HPDE6-E6E7 (cell line): ENCODE data around the gene TENM4.
"Not testable (repeated sequence)": the region's sequence is repeated elsewhere in the genome, so short reads cannot be mapped to it uniquely, and the experiment has no call there.

Experiments
- DNase-seq: peaks from one replicate; pipeline ENCODE4 v3.0.0; 2011; ENCODE audit warnings: missing footprints; ENCODE audit errors: extremely low spot score

TENM4 gene

GRCh38 chr11:78902771-78903507 lies 537.9 kb downstream of the TENM4 start:
- DNase-seq: no peak

DNA sequence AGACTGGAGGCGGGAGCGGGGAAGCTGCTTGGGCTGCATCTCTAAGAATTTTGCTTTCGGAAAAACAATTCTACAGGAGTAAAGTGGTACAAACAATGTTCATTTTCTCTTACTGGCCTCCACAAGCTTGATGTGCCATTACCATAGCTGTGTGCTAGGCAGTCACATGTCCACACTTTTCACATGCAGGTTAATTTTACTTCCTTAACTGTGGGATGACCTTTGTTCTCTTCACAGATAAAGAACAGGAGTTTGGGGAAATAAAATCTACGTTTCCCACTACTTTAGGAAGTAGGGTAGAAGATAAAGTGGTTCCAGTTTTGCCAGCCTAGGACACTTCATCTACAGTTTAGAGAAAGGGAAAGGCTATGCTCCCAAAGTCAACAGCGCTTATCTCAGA lies 539.0 kb downstream of the TENM4 start:
- DNase-seq: no peak

GRCh38 chr11:78898266-78898775 lies 542.5 kb downstream of the TENM4 start:
- no peak for DNase-seq

DNA sequence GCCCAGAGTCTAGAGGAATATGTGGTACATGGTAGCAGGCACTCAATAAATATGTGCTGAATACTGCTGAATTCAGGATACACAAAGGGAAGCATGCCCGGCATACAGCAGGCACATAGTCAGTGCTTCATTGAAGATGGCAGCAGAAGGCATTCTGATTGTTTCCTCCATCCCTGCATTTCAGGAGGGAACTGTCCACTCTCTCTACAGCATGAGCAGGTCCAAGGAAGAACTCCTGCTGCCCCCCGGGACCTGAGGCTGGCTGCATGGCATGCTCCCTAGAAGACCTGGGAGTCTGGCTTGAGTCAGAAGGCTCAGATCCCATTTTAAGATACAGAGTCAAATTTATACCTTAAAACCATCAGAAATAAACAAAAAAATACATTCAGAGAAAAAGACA lies 546.8 kb downstream of the TENM4 start:
- DNase-seq: no peak

GRCh38 chr11:78889698-78890097 lies 551.1 kb downstream of the TENM4 start:
- no peak for DNase-seq

- no peak for DNase-seq
These were observed 554.2 kb downstream of the TENM4 start for GRCh38 chr11:78886616-78887015.

- DNase-seq: no peak
These were observed 556.1 kb downstream of the TENM4 start for GRCh38 chr11:78884761-78885160.

GRCh38 chr11:78883506-78883905 lies 557.3 kb downstream of the TENM4 start:
- DNase-seq: no peak

DNA sequence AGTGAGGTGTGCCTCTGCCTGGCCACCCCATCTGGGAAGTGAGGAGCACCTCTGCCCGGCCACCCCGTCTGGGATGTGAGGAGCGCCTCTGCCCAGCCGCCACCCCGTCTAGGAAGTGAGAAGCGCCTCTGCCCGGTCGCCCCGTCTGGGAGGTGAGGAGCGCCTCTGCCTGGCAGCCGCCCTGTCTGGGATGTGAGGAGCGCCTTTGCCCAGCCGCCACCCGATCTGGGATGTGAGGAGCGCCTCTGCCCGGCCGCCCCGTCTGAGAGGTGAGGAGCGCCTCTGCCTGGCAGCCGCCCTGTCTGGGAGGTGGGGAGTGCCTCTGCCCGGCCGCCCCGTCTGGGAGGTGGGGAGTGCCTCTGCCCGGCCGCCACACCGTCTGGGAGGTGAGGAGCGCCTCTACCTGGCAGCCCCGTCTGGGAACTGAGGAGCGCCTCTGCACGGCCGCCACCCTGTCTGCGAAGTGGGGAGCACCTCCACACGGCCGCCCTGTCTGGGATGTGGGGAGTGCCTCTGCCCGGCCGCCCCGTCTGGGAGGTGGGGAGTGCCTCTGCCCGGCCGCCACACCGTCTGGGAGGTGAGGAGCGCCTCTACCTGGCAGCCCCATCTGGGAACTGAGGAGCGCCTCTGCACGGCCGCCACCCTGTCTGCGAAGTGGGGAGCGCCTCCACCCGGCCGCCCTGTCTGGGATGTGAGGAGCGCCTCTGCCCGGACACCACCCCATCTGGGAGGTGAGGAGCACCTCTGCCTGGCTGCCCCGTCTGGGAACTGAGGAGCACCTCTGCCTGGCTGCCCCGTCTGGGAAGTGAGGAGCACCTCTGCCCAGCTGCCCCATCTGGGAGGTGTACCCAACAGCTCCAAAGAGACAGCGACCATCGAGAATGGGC lies 561.5 kb downstream of the TENM4 start:
- DNase-seq: not testable (repeated sequence)

GRCh38 chr11:78878631-78879030 lies 562.2 kb downstream of the TENM4 start:
- no peak for DNase-seq

DNA sequence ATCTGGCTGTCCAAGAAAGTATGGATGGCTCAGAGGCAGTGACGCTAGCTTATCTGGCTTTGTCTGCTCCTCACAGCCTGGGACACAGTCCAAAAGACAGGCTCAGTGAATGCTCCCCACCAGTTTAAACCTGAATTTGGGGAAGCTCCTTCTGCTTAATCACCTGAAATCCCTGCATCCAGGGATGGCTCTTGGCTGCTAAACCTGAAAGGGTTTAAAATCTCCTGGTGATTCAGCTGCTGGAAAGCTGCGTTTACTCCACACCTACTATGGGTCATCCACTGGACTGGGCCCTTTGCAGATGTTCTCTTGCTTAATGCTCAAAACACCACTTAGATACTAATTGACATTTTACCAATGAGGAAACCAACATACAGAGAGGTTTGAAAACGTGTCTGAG lies 564.2 kb downstream of the TENM4 start:
- no peak for DNase-seq

- DNase-seq: no peak
These were observed 570.2 kb downstream of the TENM4 start for GRCh38 chr11:78870655-78871054.

- DNase-seq: no peak
These were observed 571.5 kb downstream of the TENM4 start for GRCh38 chr11:78869293-78869692.

- no peak for DNase-seq
These were observed 572.3 kb downstream of the TENM4 start for GRCh38 chr11:78868563-78868962.

DNA sequence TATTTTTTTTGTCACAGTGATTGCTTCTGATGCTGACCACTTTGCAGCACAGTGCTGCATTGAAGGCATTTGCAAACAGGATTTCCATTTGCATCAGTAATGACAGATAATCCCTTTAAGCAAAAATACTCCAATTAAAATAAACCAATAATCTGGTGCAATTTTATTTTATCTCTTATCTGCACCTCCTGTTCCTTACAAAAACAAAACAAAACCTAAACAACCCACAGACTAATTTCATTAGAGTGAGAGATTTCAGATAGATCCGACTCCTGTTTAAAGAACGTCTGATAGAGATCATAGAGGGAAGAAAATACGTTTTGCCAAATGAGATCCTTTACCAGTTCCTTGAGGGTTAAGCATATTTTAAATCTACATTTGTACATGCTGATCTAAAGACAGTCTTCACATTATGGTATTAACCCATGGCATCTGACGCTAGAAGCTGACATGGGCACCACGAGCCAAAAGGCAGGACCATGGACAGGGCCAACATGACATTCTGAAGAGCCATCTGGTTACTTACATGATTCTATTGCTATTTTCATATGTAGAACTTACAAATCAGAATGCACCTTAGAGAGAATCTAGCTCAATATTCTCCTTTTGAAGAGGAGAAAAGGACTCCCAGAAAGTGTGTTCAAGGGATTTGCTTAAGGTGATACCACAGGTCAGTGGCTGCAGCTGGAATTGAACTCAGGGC lies 580.0 kb downstream of the TENM4 start:
- DNase-seq: no peak

- no peak for DNase-seq
These were observed 583.1 kb downstream of the TENM4 start for GRCh38 chr11:78857688-78858087.

DNA sequence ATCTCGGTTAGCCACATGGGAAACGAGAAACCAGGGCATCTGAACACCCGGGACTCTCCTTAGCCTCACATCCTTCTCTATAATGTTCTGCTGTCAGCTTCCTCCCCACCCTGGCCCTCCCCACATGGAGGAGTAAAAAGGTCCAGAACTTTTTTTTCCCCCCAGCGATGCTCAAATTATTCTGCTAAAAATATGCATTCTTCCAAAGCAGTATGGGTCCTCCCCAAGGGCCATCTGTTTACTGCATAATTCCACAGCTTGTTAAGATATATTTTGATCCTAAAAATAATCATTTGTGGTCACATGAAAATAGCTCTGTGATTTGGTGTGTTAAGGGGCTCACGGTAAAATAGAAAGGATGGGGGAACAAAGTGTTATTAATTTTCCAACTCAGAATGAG lies 584.6 kb downstream of the TENM4 start:
- no peak for DNase-seq

GRCh38 chr11:78855116-78855515 lies 585.7 kb downstream of the TENM4 start:
- no peak for DNase-seq

GRCh38 chr11:78853521-78853920 lies 587.3 kb downstream of the TENM4 start:
- DNase-seq: no peak

DNA sequence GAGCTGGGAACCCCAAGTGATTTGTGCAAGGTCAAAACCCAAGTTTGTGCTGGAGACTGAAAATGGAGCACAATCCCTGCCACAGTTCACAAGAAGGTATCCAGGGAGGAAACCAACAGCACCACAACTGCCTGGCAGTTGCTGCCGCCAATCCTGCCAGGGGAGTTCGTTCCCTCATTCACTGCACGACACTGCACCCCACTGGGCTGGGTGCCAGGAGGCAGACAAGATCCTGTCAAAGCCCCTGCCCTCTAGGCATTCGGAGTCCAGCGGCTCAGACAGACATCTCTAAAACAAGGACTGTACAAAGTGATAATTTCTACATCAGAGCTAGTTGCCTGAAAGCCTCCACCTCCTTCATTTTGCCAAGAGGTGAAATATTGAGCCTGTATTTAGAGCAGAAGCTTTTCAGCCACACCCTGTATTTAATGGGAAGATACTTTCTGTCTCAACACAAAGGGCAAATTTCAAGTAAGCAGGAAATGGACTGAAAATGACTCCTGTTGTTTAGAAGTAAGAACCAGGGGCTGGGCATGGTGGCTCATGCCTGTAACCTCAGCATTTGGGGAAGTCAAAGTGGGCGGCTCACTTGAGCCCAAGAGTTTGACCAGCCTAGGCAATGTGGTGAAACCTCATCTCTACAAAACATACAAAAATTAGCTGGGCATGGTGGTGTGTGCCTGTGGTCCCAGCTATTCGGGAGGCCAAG lies 588.8 kb downstream of the TENM4 start:
- no peak for DNase-seq

GRCh38 chr11:78850078-78850477 lies 590.8 kb downstream of the TENM4 start:
- DNase-seq: no peak

DNA sequence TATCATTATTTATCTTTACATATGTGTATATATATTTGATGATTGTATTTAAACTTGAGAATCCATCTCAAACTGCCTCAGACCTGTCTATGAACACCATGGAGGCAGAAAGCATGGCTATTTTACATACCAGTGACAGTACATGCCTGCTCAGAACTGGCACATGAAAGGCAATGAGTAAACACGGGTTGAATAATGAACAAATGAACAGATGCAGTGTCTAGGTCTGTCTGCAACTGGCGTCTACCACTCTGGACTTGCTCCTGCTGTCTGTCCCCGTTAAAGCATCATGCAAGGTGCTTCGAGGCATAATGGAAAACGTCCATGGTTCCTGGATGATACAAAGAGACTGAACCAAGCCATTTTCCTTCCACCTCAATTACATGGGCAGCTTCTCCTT lies 594.6 kb downstream of the TENM4 start:
- no peak for DNase-seq
